HFFc6 (cell line): ENCODE measurements around the gene MAPKAPK5. TPM values are rescaled to one million over a fixed set of nuclear protein-coding genes. Genes with fewer than 3 reads are reported as not detected.

Source experiments
- DNase-seq: peaks from one replicate; pipeline ENCODE4 v3.0.0-alpha.2; 2018
- H3K27ac Mint-ChIP-seq: 2 replicates; pipeline ENCODE4 v1.8.0; 2020; ENCODE audit warnings: mild to moderate bottlenecking, mixed read lengths
- H3K27me3 Mint-ChIP-seq: 2 replicates; pipeline ENCODE4 v1.8.0; 2021; ENCODE audit warnings: mild to moderate bottlenecking, moderate library complexity, mixed read lengths; ENCODE audit not compliant: insufficient read depth
- H3K36me3 Mint-ChIP-seq: 2 replicates; pipeline ENCODE4 v1.8.0; 2021; ENCODE audit warnings: low read depth, mixed read lengths
- H3K4me1 Mint-ChIP-seq: 2 replicates; pipeline ENCODE4 v1.8.0; 2020; ENCODE audit warnings: low read depth, mixed read lengths
- H3K4me3 Mint-ChIP-seq: 2 replicates; pipeline ENCODE4 v1.8.0; 2020; ENCODE audit warnings: mild to moderate bottlenecking, moderate library complexity, mixed read lengths
- H3K9me3 Mint-ChIP-seq: 2 replicates; pipeline ENCODE4 v1.8.0; 2020; ENCODE audit warnings: mild to moderate bottlenecking, mixed read lengths
- total RNA-seq, 6 experiments: library from RNA; stranded (reverse); fragmentation: NEBNext Ultra II Directional; extraction: Animal tissue kit (Norgen Biotek cat#: 25700); gene quantifications; 2 replicates in 1 of 6; 3 replicates in 5 of 6; pipeline ENCODE4 v1.2.3, GENCODE V29; 2021
- TF ChIP-seq, protein P1 (sequence below): fragments of 200-600 bp; sonication (generic); IDR thresholded peaks from 2 replicates; pipeline ENCODE4 v1.5.0; 2021; ENCODE audit warnings: antibody characterized with exemption, mild to moderate bottlenecking

The MAPKAPK5 gene
- total RNA-seq, 6 experiments from 2014 or later: 31.2 to 36.7 (median 34.1) TPM

GRCh38 chr12:111901182-111901581, 59.2 kb downstream of the MAPKAPK5 start:
- no peak for DNase-seq
- no peaks in the 10 kb centered on the region; the same call in 1 of the 2 replicates for H3K27me3 Mint-ChIP-seq
- TF ChIP-seq, protein P1, sequence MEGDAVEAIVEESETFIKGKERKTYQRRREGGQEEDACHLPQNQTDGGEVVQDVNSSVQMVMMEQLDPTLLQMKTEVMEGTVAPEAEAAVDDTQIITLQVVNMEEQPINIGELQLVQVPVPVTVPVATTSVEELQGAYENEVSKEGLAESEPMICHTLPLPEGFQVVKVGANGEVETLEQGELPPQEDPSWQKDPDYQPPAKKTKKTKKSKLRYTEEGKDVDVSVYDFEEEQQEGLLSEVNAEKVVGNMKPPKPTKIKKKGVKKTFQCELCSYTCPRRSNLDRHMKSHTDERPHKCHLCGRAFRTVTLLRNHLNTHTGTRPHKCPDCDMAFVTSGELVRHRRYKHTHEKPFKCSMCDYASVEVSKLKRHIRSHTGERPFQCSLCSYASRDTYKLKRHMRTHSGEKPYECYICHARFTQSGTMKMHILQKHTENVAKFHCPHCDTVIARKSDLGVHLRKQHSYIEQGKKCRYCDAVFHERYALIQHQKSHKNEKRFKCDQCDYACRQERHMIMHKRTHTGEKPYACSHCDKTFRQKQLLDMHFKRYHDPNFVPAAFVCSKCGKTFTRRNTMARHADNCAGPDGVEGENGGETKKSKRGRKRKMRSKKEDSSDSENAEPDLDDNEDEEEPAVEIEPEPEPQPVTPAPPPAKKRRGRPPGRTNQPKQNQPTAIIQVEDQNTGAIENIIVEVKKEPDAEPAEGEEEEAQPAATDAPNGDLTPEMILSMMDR: no peak
- no peak overlapping the region for H3K4me3 Mint-ChIP-seq
- no peaks in the 10 kb centered on the region; the same call in none of the 2 replicates for H3K9me3 Mint-ChIP-seq
- no peaks in the 10 kb centered on the region for H3K4me1 Mint-ChIP-seq
- H3K36me3 Mint-ChIP-seq: peaks cover 37% of the 10 kb centered on the region
- H3K27ac Mint-ChIP-seq: no peak overlapping the region

- TF ChIP-seq, protein P1: no peak; the same call in 1 of the 2 replicates
- H3K27ac Mint-ChIP-seq: no peak overlapping the region
- no peak overlapping the region for H3K4me3 Mint-ChIP-seq
- H3K4me1 Mint-ChIP-seq: no peaks in the 10 kb centered on the region
- H3K27me3 Mint-ChIP-seq: no peaks in the 10 kb centered on the region; the same call in 1 of the 2 replicates
- no peak for DNase-seq
- H3K9me3 Mint-ChIP-seq: peaks cover 20% of the 10 kb centered on the region
- H3K36me3 Mint-ChIP-seq: peaks cover 57% of the 10 kb centered on the region
These were observed 62.5 kb downstream of the MAPKAPK5 start for GRCh38 chr12:111904446-111904975.

DNA sequence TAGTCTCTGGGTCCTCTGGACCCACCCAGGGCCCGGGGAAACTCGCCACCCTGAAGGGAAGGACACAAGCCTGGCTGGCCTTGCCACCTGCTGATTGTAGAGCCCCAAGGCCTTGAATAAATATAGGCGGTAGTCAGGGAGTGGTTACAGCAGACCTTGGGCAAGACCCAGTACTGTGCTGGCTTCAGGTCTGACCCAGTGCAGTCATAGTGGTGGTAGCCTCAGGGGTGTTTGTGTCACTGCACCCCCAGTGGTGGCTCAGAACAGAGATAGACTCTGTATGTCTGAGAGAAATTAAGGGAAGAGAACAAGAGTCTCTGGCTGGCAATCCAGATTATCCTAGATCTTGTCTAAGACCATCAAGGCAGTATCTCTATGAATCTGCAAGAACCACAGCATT, 63.5 kb downstream of the MAPKAPK5 start:
- Mint-ChIP-seq H3K27ac (no peak overlapping the region), H3K4me1 (no peaks in the 10 kb centered on the region), H3K4me3 (no peak overlapping the region), H3K36me3 (peaks cover 57% of the 10 kb centered on the region), H3K9me3 (peaks cover 24% of the 10 kb centered on the region), H3K27me3 (no peaks in the 10 kb centered on the region; the same call in 1 of the 2 replicates)
- TF ChIP-seq, protein P1: no peak
- DNase-seq: no peak

GRCh38 chr12:111907740-111908139, 65.7 kb downstream of the MAPKAPK5 start:
- no peaks in the 10 kb centered on the region for H3K27me3 Mint-ChIP-seq
- H3K9me3 Mint-ChIP-seq: peaks cover 24% of the 10 kb centered on the region
- H3K4me1 Mint-ChIP-seq: no peaks in the 10 kb centered on the region
- H3K36me3 Mint-ChIP-seq: peaks cover 57% of the 10 kb centered on the region
- H3K27ac Mint-ChIP-seq: no peak overlapping the region
- no peak for DNase-seq
- no peak overlapping the region for H3K4me3 Mint-ChIP-seq
- TF ChIP-seq, protein P1: no peak

DNA sequence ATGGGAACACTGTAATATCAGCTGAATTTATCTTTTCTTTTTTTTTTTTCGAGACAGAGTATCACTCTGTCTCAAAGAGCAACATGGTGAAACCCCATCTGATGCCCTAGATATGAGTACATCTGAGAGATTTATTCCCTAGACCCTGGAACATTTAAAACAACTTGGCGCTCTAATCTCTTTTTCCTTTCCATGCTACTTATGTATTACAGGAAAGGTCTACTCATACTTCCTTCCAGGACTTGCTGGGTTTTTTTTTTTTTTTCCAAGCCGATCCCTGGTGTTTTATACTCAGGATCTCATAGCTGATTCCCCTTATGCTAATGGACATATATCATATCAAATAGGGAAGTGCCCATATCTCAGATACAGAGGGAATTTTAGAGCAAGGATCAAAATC, 83.1 kb downstream of the MAPKAPK5 start:
- no peak for DNase-seq
- Mint-ChIP-seq H3K36me3 (no peaks in the 10 kb centered on the region), H3K9me3 (no peaks in the 10 kb centered on the region), H3K4me1 (no peaks in the 10 kb centered on the region), H3K27me3 (no peaks in the 10 kb centered on the region), H3K27ac (no peak overlapping the region), H3K4me3 (no peak overlapping the region)
- TF ChIP-seq, protein P1: no peak

DNA sequence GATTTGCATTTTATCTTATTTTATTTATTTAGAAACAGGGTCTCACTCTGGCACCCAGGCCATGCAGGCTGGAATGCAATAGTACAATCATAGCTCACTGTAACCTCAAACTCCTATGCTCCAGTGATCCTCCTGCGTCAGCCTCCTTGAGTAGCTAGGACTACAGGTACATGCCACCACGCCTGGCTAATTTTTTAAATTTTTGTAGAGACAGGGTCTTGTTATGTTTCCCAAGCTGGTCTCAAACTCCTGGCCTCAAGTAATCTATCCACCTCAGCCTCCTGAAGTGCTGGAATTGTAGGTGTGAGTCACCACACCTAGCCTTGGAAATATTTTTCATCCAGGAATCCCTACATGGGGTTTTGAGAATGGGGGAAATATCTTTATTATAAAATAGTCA, 84.6 kb downstream of the MAPKAPK5 start:
- Mint-ChIP-seq H3K4me1 (no peaks in the 10 kb centered on the region), H3K27me3 (no peaks in the 10 kb centered on the region), H3K36me3 (no peaks in the 10 kb centered on the region), H3K4me3 (no peak overlapping the region), H3K27ac (no peak overlapping the region), H3K9me3 (no peaks in the 10 kb centered on the region)
- TF ChIP-seq, protein P1: no peak
- no peak for DNase-seq
